Glomerular visceral epithelial cell (primary cell): ENCODE results near the gene SLC12A5.

ENCODE experiments used
- DNase-seq: peaks from one replicate; pipeline ENCODE4 v3.0.0-alpha.2; 2016; ENCODE audit errors: extremely low spot score

Gene SLC12A5

DNA sequence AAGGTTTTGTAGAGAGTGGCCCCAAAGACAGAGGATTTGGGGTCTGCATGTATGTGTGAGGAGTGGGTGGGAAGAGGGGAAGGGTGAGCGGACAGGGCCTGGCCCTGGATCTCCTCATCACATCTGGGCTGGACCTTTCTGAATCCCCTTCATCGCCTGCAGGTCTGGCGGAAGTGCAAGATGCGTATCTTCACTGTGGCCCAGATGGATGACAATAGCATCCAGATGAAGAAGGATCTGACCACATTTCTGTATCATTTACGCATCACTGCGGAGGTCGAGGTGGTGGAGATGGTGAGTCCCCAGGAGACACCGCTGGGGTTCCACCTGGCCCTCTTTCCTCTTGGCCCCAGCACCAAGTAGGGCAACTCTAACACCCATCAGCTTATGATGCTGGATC is 24.4 kb downstream of the SLC12A5 start:
- no peak for DNase-seq

DNA sequence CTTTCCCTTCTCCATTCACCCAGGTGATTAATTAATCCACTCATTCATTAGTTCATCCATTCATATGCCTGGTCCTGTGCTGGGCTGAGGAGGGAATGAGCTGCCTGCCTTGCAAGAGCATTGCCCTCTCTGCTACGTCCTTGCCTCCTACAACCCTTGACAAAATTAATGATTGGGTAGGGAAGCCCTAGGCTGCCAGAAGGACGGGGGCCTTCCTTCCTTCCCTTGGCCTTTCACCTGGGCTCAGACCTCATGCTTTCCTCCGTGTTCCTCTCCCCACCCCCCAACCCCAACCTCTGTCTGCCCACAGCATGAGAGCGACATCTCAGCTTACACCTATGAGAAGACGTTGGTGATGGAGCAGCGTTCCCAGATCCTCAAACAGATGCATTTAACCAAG is 25.6 kb downstream of the SLC12A5 start:
- no peak for DNase-seq

DNA sequence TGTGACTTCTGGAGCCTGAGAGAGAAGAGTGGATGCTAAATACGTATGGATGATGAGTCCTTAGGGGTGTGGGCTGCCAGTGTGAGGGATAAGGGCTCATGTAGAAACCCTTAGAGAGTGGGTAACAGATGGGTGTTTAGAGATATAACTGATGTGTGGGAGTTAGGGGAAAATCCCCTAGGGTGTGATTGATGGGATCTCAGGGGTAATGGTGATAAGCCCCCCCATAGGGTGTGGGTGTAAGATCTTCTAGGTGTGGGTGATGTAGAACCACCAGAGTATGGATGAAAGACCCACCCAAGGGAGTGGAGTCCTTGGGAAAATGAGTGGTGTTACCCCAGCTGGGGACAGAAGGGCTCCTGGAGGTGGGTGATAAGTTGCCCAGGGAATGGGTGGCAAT is 26.3 kb downstream of the SLC12A5 start:
- no peak for DNase-seq

DNA sequence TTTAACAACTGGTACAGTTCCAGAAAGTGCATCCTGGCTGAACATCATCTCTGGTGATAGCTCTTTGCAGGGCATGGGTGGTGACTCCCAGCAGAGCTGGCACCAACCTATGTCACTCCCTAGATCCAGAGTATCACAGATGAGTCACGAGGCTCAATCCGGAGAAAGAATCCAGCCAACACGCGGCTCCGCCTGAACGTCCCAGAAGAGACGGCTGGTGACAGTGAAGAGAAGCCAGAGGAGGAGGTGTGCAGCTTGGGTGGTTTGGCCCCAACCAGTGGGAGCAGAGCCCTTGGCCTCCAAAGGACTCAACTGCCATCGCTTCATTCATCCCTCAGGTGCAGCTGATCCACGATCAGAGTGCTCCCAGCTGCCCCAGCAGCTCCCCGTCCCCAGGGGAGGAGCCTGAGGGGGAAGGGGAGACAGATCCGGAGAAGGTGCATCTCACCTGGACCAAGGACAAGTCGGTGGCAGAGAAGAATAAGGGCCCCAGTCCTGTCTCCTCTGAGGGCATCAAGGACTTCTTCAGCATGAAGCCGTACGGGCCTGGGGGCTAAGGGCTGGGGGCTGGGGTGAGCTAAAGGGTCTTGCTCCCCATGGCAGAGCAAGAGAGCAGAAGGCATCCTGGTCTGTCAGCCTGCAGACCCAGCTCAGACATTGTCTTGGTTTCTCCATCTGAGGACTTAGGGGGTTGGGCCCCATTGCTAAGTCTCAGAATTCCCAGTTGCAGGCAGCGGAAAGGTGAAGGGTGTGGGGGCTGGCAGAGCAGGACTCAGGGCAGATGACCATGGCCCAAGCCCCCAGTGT is 27.2 kb downstream of the SLC12A5 start:
- DNase-seq: no peak

DNA sequence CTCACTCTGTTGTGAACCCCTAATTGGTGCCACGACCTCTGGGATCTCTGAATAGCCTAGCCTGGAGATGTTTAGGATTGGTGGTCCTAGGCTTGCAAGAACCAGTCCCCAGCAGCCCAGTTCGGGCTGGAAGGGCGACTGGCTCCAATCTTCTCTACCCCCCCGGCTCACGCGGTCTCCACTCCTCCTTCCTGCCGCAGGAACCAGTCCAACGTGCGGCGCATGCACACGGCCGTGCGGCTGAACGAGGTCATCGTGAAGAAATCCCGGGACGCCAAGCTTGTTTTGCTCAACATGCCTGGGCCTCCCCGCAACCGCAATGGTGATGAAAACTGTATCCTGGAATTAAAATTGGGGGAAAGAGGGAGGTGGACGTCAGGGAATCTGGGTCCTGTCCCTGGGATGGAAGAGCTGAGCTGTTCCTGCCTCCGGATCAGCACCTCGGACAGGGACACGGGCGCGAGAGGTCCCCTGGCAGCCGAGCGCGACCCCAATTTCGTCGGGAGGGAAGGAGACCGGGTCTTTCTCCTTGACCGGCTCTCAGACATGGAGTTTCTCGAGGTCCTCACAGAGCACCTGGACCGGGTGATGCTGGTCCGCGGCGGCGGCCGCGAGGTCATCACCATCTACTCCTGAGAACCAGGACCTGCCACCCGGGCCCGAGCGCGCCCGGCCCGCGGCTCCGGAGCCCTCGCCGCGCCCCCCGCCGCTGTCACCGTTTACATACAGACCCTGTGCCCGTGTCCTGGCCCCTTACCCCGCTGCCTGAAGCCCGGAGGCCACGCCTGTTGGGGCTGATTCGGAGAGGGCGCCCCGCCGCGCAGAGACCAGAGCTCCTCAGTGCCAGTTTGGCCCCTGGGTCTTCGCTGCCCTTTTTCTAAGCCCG is 28.2 kb downstream of the SLC12A5 start:
- DNase-seq: peak; percentile 23

DNA sequence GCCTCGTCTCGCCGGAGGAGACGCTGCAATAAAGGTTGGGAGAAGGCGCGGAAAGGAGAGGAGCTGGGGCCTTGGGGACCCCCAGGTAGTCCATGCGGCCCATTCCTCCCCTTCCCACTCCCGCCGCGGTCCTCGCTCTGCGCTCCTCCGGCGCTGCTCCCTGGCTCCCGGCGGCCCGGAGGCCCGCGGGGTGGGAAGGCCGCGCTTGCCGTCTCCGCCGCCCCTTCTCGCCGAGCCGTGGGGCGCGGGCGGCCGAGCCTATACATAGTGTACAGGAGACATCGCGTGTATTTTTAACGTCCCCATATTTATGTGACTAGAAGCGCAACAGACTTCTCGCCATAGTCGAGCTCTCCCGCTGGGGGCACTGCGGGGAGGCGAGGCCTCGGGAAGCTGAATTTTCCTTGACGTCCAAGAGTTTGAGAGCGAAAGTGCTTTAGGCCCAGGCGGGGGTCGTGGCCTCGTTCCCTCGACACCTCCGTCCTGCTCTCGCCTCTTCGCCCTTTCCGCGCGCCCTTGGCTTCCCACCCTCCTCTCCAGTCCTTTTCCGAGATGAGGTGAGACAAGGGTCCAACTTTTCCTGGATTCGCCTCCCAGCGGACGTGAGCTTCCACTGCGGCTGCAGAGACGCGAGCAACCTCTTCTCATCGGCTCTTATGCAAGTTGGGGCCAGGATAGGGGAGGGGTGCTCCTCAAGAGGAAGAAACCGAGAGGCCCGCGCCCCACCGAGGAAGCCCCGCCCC is 29.0 kb downstream of the SLC12A5 start:
- DNase-seq: peak; percentile 13

DNA sequence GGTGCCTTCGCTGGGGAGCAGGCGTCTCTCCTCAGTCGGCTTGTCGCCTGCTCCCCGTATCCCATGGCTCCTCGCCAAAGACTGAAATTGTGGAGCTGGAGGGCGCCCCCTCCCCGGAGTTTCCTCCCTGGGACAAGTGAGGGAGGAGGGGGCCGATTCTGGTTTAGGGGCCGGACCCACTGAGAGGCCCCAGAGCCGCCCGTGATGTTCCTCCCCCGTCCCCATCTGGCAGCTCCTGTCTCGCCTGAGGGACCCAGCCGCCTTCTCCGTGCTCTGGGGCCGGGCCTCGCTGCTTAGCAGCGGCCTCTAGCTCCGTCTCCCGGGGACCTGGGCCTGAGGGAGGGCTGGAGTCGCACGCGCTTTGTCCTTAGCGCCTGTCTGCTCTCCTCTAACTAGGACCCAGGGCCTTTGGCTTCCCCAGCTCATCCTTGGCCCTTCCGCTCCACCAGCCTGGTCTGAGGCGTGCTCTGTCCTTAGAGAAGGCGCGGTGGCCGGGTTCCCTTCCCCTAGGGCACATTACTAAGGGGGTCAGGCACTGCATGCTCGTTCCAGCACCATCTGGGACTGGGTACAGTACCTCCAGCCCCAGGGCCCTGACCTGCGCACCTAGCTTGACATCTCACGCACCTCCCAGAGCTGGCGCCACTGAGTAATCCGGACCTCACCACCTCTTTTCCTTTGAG is 29.7 kb downstream of the SLC12A5 start:
- no peak for DNase-seq

DNA sequence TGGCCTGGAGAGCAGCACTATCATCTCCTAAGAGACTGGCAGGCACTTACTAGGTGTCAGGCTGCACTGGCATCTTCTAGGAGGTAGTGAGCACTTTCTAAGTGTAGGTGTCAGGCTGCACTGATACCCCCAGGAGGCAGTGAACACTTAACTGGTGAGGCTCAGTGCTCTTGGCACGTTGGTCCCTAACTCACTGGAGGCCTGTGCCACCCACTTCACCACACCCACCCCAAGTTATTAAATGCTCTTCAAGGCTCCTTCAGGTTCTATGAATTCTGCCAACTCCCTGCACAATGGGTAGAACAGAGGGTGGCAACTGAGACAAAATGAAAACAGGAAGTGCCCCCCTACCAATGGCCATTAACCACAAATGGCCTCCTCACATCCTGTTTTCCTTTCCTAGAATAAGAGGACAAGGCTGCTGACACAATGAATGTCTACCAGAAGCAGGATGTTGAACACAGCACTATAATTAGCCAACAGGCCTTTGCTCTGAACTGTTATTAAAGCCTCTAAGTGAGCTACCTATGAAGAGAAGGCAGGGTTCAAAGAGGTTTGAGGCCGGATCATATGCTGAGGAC is 31.4 kb downstream of the SLC12A5 start:
- no peak for DNase-seq

DNA sequence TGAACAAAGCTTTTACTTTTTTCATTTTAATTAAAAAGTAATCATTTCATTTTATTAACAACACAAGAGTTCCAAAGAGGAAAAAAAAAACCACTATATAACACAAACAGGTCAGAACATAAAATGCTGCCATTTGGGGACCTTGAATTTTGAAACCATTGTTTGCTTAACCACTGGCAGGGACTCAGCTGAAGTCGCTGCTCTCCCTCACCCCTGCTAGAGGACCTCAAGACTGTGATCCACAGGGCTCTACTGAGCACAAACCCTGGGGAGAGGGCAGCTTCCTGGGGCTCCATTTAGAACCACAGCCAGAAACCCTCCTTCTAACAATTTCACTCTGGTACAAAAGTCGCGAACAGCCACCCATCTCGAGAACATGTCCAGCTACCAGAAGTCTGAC is 32.0 kb downstream of the SLC12A5 start:
- DNase-seq: no peak

DNA sequence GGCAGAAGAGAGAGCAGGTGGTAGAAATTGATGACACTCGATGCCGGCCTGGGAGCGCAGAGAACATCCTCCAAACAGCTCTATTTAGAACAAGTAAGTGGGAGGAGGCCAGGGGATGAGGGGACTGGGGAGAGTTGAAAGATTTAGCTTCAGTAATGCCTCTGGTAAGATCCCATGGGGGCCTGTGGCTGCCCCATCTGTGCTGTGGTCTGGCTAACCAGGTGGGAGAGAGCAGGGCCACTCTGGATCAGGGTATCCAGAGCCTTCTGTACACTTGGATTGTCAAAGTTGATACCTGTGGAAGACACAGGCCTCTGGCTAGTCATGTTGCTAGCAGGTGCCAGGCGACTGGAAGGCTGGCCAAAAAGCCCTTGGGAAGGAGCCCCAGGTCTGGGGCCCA is 33.1 kb downstream of the SLC12A5 start:
- DNase-seq: no peak

DNA sequence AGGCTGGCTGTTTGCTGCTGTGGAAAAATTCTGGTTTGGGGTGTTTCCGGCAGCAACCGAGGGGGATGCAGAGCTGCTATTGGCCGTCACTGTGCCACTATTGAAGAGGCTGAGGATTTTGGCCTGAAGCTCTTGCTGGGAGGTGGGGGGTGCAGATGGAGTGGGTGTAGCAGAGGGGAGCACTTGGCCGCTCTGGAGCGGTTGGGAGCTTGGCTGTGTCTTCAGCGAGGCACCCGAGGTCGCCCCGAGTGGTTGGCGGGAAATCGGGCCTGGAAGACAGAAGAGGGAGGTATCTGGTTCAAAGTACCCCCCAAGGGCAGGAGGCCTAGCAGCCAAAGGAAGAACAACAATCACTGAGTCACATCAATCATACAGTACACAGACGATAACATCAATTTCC is 33.6 kb downstream of the SLC12A5 start:
- no peak for DNase-seq

DNA sequence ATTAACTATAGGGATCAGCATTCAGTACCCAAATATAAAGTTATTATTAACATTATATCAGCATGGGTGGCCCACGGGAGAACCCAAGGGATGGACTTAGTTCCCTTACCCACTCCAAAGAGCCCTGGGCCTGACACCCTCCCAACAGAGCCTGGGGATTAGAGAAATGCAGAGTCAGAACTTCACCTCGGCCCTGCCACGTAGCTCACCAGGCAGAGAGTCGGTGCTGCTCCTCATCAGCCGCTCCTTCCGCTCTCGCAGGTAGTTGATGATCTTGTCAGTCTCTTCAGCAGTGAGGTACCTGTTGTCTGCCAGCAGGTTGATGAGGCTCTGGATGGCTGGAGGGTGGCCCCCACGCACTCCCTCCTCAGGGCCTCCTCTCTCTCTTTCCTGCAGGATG is 34.1 kb downstream of the SLC12A5 start:
- DNase-seq: no peak

DNA sequence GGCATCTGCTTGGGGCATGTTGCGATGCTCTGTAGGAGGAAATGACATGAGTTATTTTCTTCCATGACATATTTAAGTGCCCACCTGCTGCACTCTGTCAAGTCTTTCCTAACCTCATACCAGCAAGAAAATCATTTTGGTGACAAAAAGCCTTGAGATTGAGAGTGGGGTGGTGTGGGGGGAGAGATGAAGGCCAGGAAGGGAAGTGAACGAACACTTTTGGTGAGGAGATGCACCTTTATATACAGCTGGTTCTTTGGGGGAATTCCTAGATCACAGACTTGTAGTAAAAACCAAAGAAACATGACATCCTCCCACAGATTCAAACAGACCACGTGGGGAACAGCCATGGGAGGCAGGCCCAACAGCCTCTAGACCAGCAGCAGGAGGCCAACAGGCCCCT is 34.6 kb downstream of the SLC12A5 start:
- DNase-seq: no peak

DNA sequence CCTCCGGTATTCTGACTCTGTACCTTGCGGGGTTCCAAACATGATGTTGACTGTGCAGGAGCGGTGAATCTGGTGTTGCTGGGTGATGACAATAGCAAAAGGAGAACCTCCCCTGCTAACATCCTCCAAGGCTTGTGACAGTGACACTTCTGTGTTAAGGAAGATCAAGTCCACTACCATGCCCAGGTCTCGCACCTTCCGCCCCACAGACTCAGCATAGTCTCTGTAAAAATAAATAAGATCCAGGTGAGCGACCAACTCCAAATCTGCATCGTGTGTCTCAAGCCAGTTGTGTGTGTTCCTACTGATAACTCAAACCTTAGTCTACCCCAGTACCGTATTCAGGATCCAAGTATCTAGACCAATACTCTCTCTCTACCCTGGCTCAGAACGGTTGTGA is 36.0 kb downstream of the SLC12A5 start:
- DNase-seq: no peak

DNA sequence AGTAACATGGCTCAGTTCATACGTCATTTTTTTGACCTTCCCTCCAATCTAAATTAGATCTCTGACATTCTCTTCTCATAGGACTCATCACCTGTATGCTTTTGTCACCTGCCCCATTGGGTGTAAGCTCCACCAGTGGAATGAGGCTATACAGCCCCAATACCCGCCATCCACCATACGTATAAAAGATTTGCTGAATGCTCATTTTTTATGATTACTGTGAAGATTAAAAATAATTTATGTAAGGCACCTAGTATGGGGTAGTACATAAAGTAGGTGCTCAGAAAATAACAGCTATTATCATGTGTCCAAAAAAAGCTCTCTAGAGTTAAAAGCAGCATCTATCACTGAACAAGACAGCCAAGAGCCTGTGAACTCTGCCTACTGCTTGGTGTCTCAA is 36.7 kb downstream of the SLC12A5 start:
- DNase-seq: no peak

DNA sequence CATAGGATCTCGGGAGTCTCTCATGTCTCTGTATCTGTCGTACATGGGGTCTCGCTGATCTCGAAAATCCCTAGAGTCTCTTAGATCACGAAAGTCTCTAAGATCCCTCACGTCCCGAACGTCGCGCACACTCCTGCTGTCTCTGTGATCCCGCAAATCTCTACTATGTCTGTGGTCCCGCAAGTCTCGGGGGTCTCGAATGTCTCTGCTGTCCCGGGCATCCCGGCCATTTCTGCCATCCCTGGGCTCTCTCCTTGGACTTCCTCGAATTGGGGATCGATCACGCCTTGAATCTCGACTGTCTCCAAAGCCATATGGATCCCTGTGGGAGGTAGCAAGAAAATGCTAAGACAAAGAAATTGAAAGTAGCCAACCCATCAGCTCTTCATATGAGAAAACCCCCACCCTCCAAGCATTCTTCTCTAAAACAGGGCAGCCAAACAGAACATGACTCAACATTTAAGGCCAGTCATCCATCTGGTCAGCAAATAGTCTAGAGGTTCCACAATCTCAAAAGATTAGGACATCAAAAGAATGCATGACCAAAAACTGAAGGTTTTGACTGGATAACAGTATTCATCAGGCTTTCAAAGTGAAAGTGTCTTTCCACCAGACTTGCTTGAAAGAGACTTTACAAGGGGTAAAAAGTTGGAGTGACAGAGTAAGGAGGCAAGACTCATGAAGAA is 41.3 kb downstream of the SLC12A5 start:
- DNase-seq: peak; percentile 62

DNA sequence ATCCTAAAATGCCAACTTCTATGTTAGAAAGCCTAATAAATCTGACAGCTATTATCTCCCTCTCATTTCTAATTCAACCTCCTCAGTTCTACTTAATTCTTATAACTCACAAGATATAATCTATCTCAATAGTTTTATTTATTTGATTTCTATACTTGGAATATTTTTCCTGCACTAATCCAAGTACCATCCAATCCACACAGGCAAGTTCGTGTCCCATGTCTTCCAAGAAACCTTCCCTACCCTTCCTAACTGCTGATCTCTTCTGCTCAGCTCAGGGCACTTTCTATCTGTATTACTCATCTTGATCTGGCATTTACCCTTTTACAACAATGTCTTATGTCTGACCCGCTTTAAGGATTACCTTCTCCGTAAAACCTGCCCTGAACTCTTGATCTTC is 42.6 kb downstream of the SLC12A5 start:
- DNase-seq: no peak

DNA sequence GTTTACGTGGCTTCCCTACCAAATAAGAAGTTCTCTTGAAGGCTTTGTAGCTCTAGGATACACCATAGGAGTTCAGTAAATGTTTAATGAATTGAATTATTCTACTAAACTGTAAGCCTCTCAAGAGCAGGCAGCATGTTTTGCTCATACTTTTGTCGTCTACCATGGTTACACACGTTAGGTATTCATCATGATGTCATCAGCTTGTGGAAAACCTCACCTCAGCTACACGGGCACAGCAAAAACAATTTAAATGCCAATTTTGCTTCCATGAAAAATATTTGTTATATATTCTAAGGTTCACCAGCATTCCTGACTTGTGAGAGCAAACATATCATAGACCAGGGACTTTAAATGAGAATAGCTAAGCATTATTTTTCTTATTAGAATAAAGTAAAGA is 44.0 kb downstream of the SLC12A5 start:
- DNase-seq: no peak

DNA sequence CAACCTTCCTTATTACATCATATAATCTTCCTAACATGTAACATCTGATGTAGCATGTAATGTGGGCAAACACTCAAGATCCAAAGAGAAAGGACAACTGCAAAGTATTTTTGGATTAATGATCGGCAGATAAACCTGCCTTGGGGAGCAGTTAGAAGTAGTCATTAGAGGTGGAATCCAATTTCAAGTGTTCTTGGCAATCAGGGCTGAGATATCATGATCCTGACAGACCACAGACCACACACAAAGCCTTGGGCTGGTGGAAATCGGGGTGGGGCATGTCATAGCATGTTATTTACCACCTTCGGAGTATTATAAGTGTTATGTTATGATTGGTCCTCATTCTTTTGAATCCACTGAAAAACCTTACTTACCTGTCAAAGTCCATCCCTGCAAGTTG is 44.4 kb downstream of the SLC12A5 start:
- no peak for DNase-seq

DNA sequence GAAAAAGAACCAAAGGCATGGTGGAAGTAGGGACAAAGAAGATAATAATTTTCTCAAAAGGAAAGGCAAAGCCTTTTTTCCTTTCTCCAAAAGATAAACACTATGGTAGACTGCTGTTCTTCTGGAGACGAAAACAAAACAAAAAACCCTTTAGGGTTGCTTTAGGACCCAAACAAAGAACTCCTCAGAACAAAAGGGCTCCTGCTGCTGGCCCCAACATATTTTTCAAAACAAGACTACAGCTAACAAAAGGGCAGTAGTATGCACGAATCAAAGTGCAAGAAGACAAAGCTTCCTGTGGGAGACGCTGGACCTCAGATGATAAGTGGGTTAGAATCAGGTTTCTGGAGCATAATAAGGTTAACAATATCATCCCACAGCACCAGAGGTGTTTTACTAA is 45.0 kb downstream of the SLC12A5 start:
- no peak for DNase-seq

DNA sequence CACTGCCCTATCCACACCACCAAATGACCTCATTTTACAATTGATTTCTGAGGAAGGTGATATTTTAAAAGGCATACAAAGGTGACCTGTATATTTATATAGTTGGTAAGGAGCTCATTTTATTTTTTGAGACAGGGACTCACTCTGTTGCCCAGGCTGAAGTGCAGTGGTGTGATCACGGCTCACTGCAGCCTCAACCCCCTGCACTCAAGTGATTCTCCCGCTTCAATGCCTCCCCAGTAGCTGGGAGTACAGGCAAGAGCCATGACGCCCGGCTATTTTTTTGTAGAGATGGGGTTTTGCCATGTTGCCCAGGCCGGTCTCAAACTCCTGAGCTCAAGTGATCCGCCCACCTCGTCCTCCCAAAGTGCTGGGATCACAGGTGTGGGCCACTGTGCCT is 47.8 kb downstream of the SLC12A5 start:
- no peak for DNase-seq
